Natural killer cell (primary cell): ENCODE measurements around the gene LEFTY2. TPM values are rescaled to one million over a fixed set of nuclear protein-coding genes. Genes with fewer than 3 reads are reported as not detected.
A peak's percentile ranks its signal among the peaks of the same experiment; 100 is the strongest.

Experiments used
- ATAC-seq, 3 donors: fragments of 150-1000 bp in 2 of 3; fragments of 200-7000 bp in 1 of 3; cut with Tn5 transposase; 1 replicate in 1 of 3; 2 replicates in 2 of 3; pipeline ENCODE4 v1.10.0; 2021; ENCODE audit warnings: mild to moderate bottlenecking in 2 of 3, moderate library complexity in 2 of 3
- DNase-seq, 2 donors: peaks; one replicate each; pipeline versions ENCODE4 v3.0.0 to v3.0.0-alpha.2; 2013 to 2021; ENCODE audit warnings: mixed read lengths in 1 of 2
- H3K27ac ChIP-seq: one replicate; pipeline ENCODE4 v1.5.1; 2013; ENCODE audit warnings: mild to moderate bottlenecking, low read length
- H3K27me3 ChIP-seq: one replicate; pipeline ENCODE4 v1.6.1; 2013; ENCODE audit warnings: low read length; ENCODE audit not compliant: control insufficient read depth, insufficient read depth
- H3K36me3 ChIP-seq: one replicate; pipeline ENCODE4 v1.6.1; 2013; ENCODE audit warnings: low read length; ENCODE audit not compliant: control insufficient read depth, insufficient read depth
- H3K4me1 ChIP-seq: one replicate; pipeline ENCODE4 v1.6.1; 2013; ENCODE audit warnings: low read length; ENCODE audit not compliant: control insufficient read depth, insufficient read depth
- H3K4me3 ChIP-seq: one replicate; pipeline ENCODE4 v1.5.1; 2013; ENCODE audit warnings: low read length
- H3K9me3 ChIP-seq: one replicate; pipeline ENCODE4 v1.6.1; 2013; ENCODE audit warnings: low read length; ENCODE audit not compliant: control insufficient read depth, insufficient read depth
- H3K27ac Mint-ChIP-seq, 2 donors: one replicate each; pipeline ENCODE4 v1.8.0; 2022; ENCODE audit warnings: mild to moderate bottlenecking in 2 of 2, mixed read lengths in 2 of 2, moderate library complexity in 1 of 2
- H3K27me3 Mint-ChIP-seq, 2 donors: one replicate each; pipeline ENCODE4 v1.8.0; 2022; ENCODE audit warnings: low read depth in 2 of 2, mixed read lengths in 2 of 2
- H3K36me3 Mint-ChIP-seq: one replicate; pipeline ENCODE4 v1.8.0; 2022; ENCODE audit warnings: mixed read lengths
- H3K4me1 Mint-ChIP-seq, 2 donors: one replicate each; pipeline ENCODE4 v1.8.0; 2022; ENCODE audit warnings: mixed read lengths in 2 of 2
- H3K4me3 Mint-ChIP-seq: one replicate; pipeline ENCODE4 v1.8.0; 2022; ENCODE audit warnings: mild to moderate bottlenecking, moderate library complexity, mixed read lengths
- H3K9me3 Mint-ChIP-seq, 2 donors: one replicate each; pipeline ENCODE4 v1.8.0; 2022; ENCODE audit warnings: mixed read lengths in 2 of 2
- CTCF ChIP-seq: fragments of 200-600 bp; IDR thresholded peaks from one replicate; pipeline ENCODE4 v1.8.0; 2022; ENCODE audit warnings: antibody characterized with exemption
- WGBS: methylation state at CpG from one replicate; pipeline ENCODE4 v1.1.7; 2013; ENCODE audit warnings: missing lambda C conversion rate; ENCODE audit not compliant: insufficient coverage; 5-methylcytosine and 5-hydroxymethylcytosine counted together
- intact Hi-C: fragments of 100-400 bp; cut with micrococcal nuclease; formaldehyde crosslinking; loops from one replicate; pipeline ENCODE4 v1.14.2; 2022
- total RNA-seq, 4 donors: library from RNA; stranded (reverse); fragments of 120-200 nt in 1 of 4; gene quantifications; one replicate each; pipeline versions ENCODE4 v1.2.3 to v1.2.4, GENCODE V29; 2013 to 2022

The LEFTY2 gene
- total RNA-seq, 3 donors from 2014 or later (not counting 1 experiment from before 2014, with no cell fraction given) = not detected

- no peak for TF ChIP-seq CTCF
- Histone ChIP-seq H3K27ac (no peak overlapping the region), H3K4me3 (no peak overlapping the region), H3K27me3 (no peaks in the 10 kb centered on the region), H3K36me3 (no peaks in the 10 kb centered on the region), H3K9me3 (no peaks in the 10 kb centered on the region), H3K4me1 (peaks cover 20% of the 10 kb centered on the region)
- Mint-ChIP-seq H3K9me3 (no peaks in the 10 kb centered on the region), H3K27ac (no peak overlapping the region), H3K4me1 (peaks cover 20 to 33% of the 10 kb centered on the region in 2 donors), H3K4me3 (no peak overlapping the region), H3K36me3 (no peaks in the 10 kb centered on the region), H3K27me3 (peaks cover 17 to 18% of the 10 kb centered on the region in 2 donors)
- DNase-seq = no peak
- no peak for ATAC-seq
- intact Hi-C loops = no loop called here
- 86% methylated on average over 4 of the region's 4 CpGs for WGBS
These were observed 5.1 kb upstream of the LEFTY2 start for GRCh38 chr1:225946082-225946620.

GRCh38 chr1:225945564-225945963 is 4.5 kb upstream of the LEFTY2 start:
- Histone ChIP-seq H3K9me3 (no peaks in the 10 kb centered on the region), H3K4me1 (peaks cover 20% of the 10 kb centered on the region), H3K36me3 (no peaks in the 10 kb centered on the region), H3K4me3 (no peak overlapping the region), H3K27me3 (no peaks in the 10 kb centered on the region), H3K27ac (no peak overlapping the region)
- no peak for ATAC-seq
- Mint-ChIP-seq H3K27ac (no peak overlapping the region), H3K36me3 (no peaks in the 10 kb centered on the region), H3K4me3 (no peak overlapping the region), H3K27me3 (peaks cover 12% of the 10 kb centered on the region in 2 donors), H3K4me1 (peaks cover 20 to 27% of the 10 kb centered on the region in 2 donors), H3K9me3 (no peaks in the 10 kb centered on the region)
- 92% methylated on average over 4 of the region's 4 CpGs for WGBS
- no peak for DNase-seq
- TF ChIP-seq CTCF = no peak
- intact Hi-C loops = no loop called here

- Mint-ChIP-seq H3K9me3 (no peaks in the 10 kb centered on the region), H3K4me3 (peak overlapping the region; percentile 57), H3K4me1 (peaks cover 20 to 26% of the 10 kb centered on the region in 2 donors), H3K27me3 (peaks cover 6 to 8% of the 10 kb centered on the region in 2 donors), H3K27ac (peak overlapping the region in 1 of 2 donors; percentile 85), H3K36me3 (no peaks in the 10 kb centered on the region)
- Histone ChIP-seq H3K36me3 (no peaks in the 10 kb centered on the region), H3K27me3 (no peaks in the 10 kb centered on the region), H3K4me1 (peaks cover 20% of the 10 kb centered on the region), H3K27ac (no peak overlapping the region), H3K4me3 (no peak overlapping the region), H3K9me3 (no peaks in the 10 kb centered on the region)
- 41% methylated on average over 7 of the region's 7 CpGs for WGBS
- DNase-seq = no peak
- intact Hi-C loops = no loop called here
- TF ChIP-seq CTCF = no peak
- ATAC-seq = peak in 2 of 3 donors; percentile 57
These were observed 3.9 kb upstream of the LEFTY2 start for GRCh38 chr1:225944951-225945350.

GRCh38 chr1:225944387-225944786 is 3.4 kb upstream of the LEFTY2 start:
- peak overlapping the region; percentile 57 for H3K4me3 Mint-ChIP-seq
- no peaks in the 10 kb centered on the region for H3K9me3 Mint-ChIP-seq
- no peak overlapping the region for H3K27ac ChIP-seq
- peak overlapping the region; percentile 45 to 85 for H3K27ac Mint-ChIP-seq
- peaks cover 20 to 26% of the 10 kb centered on the region in 2 donors for H3K4me1 Mint-ChIP-seq
- no peak overlapping the region for H3K4me3 ChIP-seq
- no peaks in the 10 kb centered on the region for H3K27me3 ChIP-seq
- TF ChIP-seq CTCF = no peak
- H3K36me3 ChIP-seq = no peaks in the 10 kb centered on the region
- WGBS = 48% methylated on average over 2 of the region's 2 CpGs
- intact Hi-C loops = no loop called here
- H3K9me3 ChIP-seq = no peaks in the 10 kb centered on the region
- no peaks in the 10 kb centered on the region for H3K36me3 Mint-ChIP-seq
- peak; percentile 46 to 74 (median 62) for ATAC-seq
- H3K4me1 ChIP-seq = peaks cover 20% of the 10 kb centered on the region
- no peak for DNase-seq
- H3K27me3 Mint-ChIP-seq = peaks cover 6 to 8% of the 10 kb centered on the region in 2 donors
